HEK293 (cell line): ENCODE results near the gene ASXL1.

Experiments used
- CTCF ChIA-PET: fragments of 350-600 bp; formaldehyde crosslinking; extraction: SDS; loops from one replicate; lab custom pipeline; 2021; ENCODE audit warnings: antibody characterized with exemption; lab: Yijun Ruan, JAX
- POLR2A ChIA-PET: fragments of 300-600 bp; formaldehyde crosslinking; extraction: SDS; loops from one replicate; lab custom pipeline; 2020; ENCODE audit warnings: antibody characterized with exemption, inconsistent platforms; lab: Yijun Ruan, JAX
- H3K27ac ChIP-seq: fragments of 200-500 bp; sonication (Bioruptor generic); 2 replicates; pipeline ENCODE4 v1.5.1; 2014; ENCODE audit warnings: low read depth, low read length, control low read depth, inconsistent platforms; ENCODE audit errors: extremely low read depth
- H3K36me3 ChIP-seq, 2 experiments: fragments of 200-500 bp in 1 of 2; sonication (Bioruptor generic) in 1 of 2; 1 replicate in 1 of 2; 2 replicates in 1 of 2; pipeline ENCODE4 v1.5.1; 2014 to 2017; ENCODE audit warnings: inconsistent platforms in 2 of 2, low read length in 2 of 2; ENCODE audit not compliant: control insufficient read depth in 2 of 2, insufficient read depth in 1 of 2
- H3K4me1 ChIP-seq: fragments of 200-500 bp; sonication (Bioruptor generic); 2 replicates; pipeline ENCODE4 v1.5.1; 2014; ENCODE audit warnings: mild to moderate bottlenecking, low read length, inconsistent platforms; ENCODE audit not compliant: control insufficient read depth, insufficient read depth
- H3K4me3 ChIP-seq: 2 replicates; pipeline ENCODE4 v1.5.1; 2011; ENCODE audit warnings: low read depth, mild to moderate bottlenecking, control low read depth, low read length, moderate library complexity
- H3K9me3 ChIP-seq: fragments of 200-500 bp; sonication (Bioruptor generic); 2 replicates; pipeline ENCODE4 v1.5.1; 2014; ENCODE audit warnings: low read depth, low read length, inconsistent platforms; ENCODE audit not compliant: control insufficient read depth, insufficient read depth
- ELK4 ChIP-seq: IDR thresholded peaks from 2 replicates; pipeline ENCODE4 v1.6.1; 2011; ENCODE audit warnings: mild to moderate bottlenecking, low read depth, low read length, borderline replicate concordance
- KLF10 ChIP-seq: fragments of 450-650 bp; IDR thresholded peaks from 2 replicates; pipeline ENCODE4 v1.5.1; 2018; ENCODE audit warnings: missing biosample characterization, mild to moderate bottlenecking, missing genetic modification characterization
- KLF9 ChIP-seq: fragments of 450-650 bp; formaldehyde crosslinking; IDR thresholded peaks from 2 replicates; pipeline ENCODE4 v1.5.1; 2016; ENCODE audit warnings: missing biosample characterization, missing genetic modification characterization, low read depth
- PBX3 ChIP-seq: sonication (generic); formaldehyde crosslinking; IDR thresholded peaks from 2 replicates; pipeline ENCODE4 v1.8.1; 2022; ENCODE audit warnings: mild to moderate bottlenecking, moderate library complexity, missing genetic modification reagents
- RBAK ChIP-seq: fragments of 450-650 bp; formaldehyde crosslinking; IDR thresholded peaks from 2 replicates; pipeline ENCODE4 v1.5.1; 2016; ENCODE audit warnings: missing biosample characterization, missing genetic modification characterization
- ZBTB17 ChIP-seq: fragments of 450-650 bp; formaldehyde crosslinking; IDR thresholded peaks from 2 replicates; pipeline ENCODE4 v1.5.1; 2016; ENCODE audit warnings: missing biosample characterization, missing genetic modification characterization
- ZBTB44 ChIP-seq: fragments of 450-650 bp; IDR thresholded peaks from 2 replicates; pipeline ENCODE4 v1.5.1; 2018; ENCODE audit warnings: missing biosample characterization, mild to moderate bottlenecking, missing genetic modification characterization
- ZBTB6 ChIP-seq: fragments of 450-650 bp; formaldehyde crosslinking; IDR thresholded peaks from 2 replicates; pipeline ENCODE4 v1.5.1; 2017; ENCODE audit warnings: missing biosample characterization, missing genetic modification characterization
- ZIC2 ChIP-seq: fragments of 450-650 bp; formaldehyde crosslinking; IDR thresholded peaks from 2 replicates; pipeline ENCODE4 v1.5.1; 2016; ENCODE audit warnings: missing biosample characterization, missing genetic modification characterization
- ZNF114 ChIP-seq: fragments of 450-650 bp; formaldehyde crosslinking; IDR thresholded peaks from 2 replicates; pipeline ENCODE4 v1.5.0; 2017; ENCODE audit warnings: missing biosample characterization, missing genetic modification characterization
- ZNF157 ChIP-seq: fragments of 450-650 bp; formaldehyde crosslinking; IDR thresholded peaks from 2 replicates; pipeline ENCODE4 v1.5.1; 2016; ENCODE audit warnings: missing biosample characterization, missing genetic modification characterization
- ZNF274 ChIP-seq, 2 experiments: fragments of 200-500 bp in 1 of 2; fragments of 450-650 bp in 1 of 2; sonication (Bioruptor generic) in 1 of 2; formaldehyde crosslinking in 1 of 2; IDR thresholded peaks; 2 replicates each; pipeline versions ENCODE4 v1.5.1 to v1.6.1; 2014 to 2016; ENCODE audit warnings: borderline replicate concordance in 1 of 2, inconsistent platforms in 1 of 2, low read length in 1 of 2, missing biosample characterization in 1 of 2, missing genetic modification characterization in 1 of 2
- ZNF311 ChIP-seq: fragments of 450-650 bp; formaldehyde crosslinking; IDR thresholded peaks from 2 replicates; pipeline ENCODE4 v1.5.1; 2017; ENCODE audit warnings: missing biosample characterization, missing genetic modification characterization, borderline replicate concordance
- ZNF366 ChIP-seq: fragments of 450-650 bp; formaldehyde crosslinking; conservative IDR thresholded peaks from 2 replicates; pipeline ENCODE4 v1.5.1; 2016; ENCODE audit warnings: missing biosample characterization, missing genetic modification characterization
- ZNF37A ChIP-seq: fragments of 450-650 bp; IDR thresholded peaks from 2 replicates; pipeline ENCODE4 v1.5.1; 2018; ENCODE audit warnings: missing biosample characterization, missing genetic modification characterization
- ZNF449 ChIP-seq: fragments of 450-650 bp; formaldehyde crosslinking; IDR thresholded peaks from 2 replicates; pipeline ENCODE4 v1.5.1; 2017; ENCODE audit warnings: missing biosample characterization, mild to moderate bottlenecking, missing genetic modification characterization, moderate library complexity
- ZNF544 ChIP-seq: fragments of 450-650 bp; formaldehyde crosslinking; IDR thresholded peaks from 2 replicates; pipeline ENCODE4 v1.5.0; 2017; ENCODE audit warnings: missing biosample characterization, missing genetic modification characterization
- ZNF571 ChIP-seq: fragments of 450-650 bp; formaldehyde crosslinking; IDR thresholded peaks from 2 replicates; pipeline ENCODE4 v1.5.0; 2017; ENCODE audit warnings: missing biosample characterization, missing genetic modification characterization
- ZNF585B ChIP-seq: fragments of 450-650 bp; formaldehyde crosslinking; IDR thresholded peaks from 2 replicates; pipeline ENCODE4 v1.5.1; 2016; ENCODE audit warnings: missing biosample characterization, missing genetic modification characterization
- ZNF692 ChIP-seq: fragments of 450-650 bp; formaldehyde crosslinking; IDR thresholded peaks from 2 replicates; pipeline ENCODE4 v1.5.1; 2016; ENCODE audit warnings: missing biosample characterization, missing genetic modification characterization
- ZNF704 ChIP-seq: fragments of 450-650 bp; formaldehyde crosslinking; IDR thresholded peaks from 2 replicates; pipeline ENCODE4 v1.5.1; 2016; ENCODE audit warnings: missing biosample characterization, missing genetic modification characterization

Gene ASXL1

GRCh38 chr20:32316667-32317066, 41.5 kb upstream of the ASXL1 start:
- ChIA-PET POLR2A (interaction anchor here (0.6 kb wide), 1 partner anchor 9 kb away, joined by 6 read pairs; no protein-coding TSS in a partner anchor), CTCF (interaction anchor here (0.6 to 0.9 kb wide), 2 partner anchors 14 to 36 kb away, joined by 3 to 4 read pairs; no protein-coding TSS in a partner anchor)
- H3K4me1 ChIP-seq: no peaks in the 10 kb centered on the region
- 0 out of 2 replicates have a peak, but pooled peaks have one; percentile 35 for TF ChIP-seq ZNF449 (tag by site-specific recombination)
- TF ChIP-seq ZNF311: no peak
- H3K27ac ChIP-seq: no peak overlapping the region
- no peaks in the 10 kb centered on the region for H3K9me3 ChIP-seq
- H3K36me3 ChIP-seq: peaks cover 0 to 31% of the 10 kb centered on the region in 2 experiments; a peak in 2 of 3 replicates
- no peak overlapping the region for H3K4me3 ChIP-seq

GRCh38 chr20:32319100-32319499, 39.0 kb upstream of the ASXL1 start:
- CTCF ChIA-PET: no interaction called here
- POLR2A ChIA-PET: no interaction called here

More at GRCh38 chr20:32319100-32319499, 39.0 kb upstream of the ASXL1 start:
- TF ChIP-seq KLF9 (tag by site-specific recombination) (no peak), ZBTB44 (tag by site-specific recombination) (no peak), ZNF157 (tag by site-specific recombination) (no peak), ELK4 (no peak), KLF10 (tag by site-specific recombination) (no peak), ZNF544 (no peak), ZNF366 (tag by site-specific recombination) (no peak), ZNF274 (IDR thresholded peaks at IDR 0.05; ENCODE audit: low read length) (no peak), ZNF274 (tag by site-specific recombination; IDR thresholded peaks at IDR 0.05; ENCODE audit: borderline replicate concordance) (no peak), ZNF37A (no peak), ZNF571 (tag by site-specific recombination) (no peak), ZBTB6 (tag by site-specific recombination) (no peak), RBAK (tag by site-specific recombination) (no peak), ZIC2 (tag by site-specific recombination) (no peak), ZNF692 (tag by site-specific recombination) (no peak), ZNF114 (tag by site-specific recombination) (no peak), PBX3 (CRISPR knock-in tag) (no peak), ZNF704 (no peak), ZBTB17 (tag by site-specific recombination) (no peak), ZNF585B (tag by site-specific recombination) (no peak)
- Histone ChIP-seq H3K27ac (no peak overlapping the region), H3K4me3 (no peak overlapping the region), H3K9me3 (no peaks in the 10 kb centered on the region), H3K4me1 (no peaks in the 10 kb centered on the region), H3K36me3 (peaks cover 0 to 31% of the 10 kb centered on the region in 2 experiments; a peak in 2 of 3 replicates)
